HCT116 (cell line): ENCODE data around the gene MYRFL. TPM values are rescaled to one million over a fixed set of nuclear protein-coding genes. Genes with fewer than 3 reads are reported as not detected.

ENCODE experiments used
- ATAC-seq: fragments of 200-7000 bp; cut with Tn5 transposase; 2 replicates; pipeline ENCODE4 v1.9.1; 2020; ENCODE audit warnings: mild to moderate bottlenecking, moderate library complexity
- BruUV-seq: library from RNA; stranded (reverse); fragments of 400-500 nt; replicated peaks from 2 replicates; lab custom pipeline; 2021; lab: Mats Ljungman, UMichigan
- CTCF ChIA-PET: fragments of 300-600 bp; sonication (Branson Sonifier 250); formaldehyde crosslinking; loops from one replicate; lab custom pipeline; 2021; ENCODE audit warnings: antibody characterized with exemption; lab: Charles Lee
- POLR2A ChIA-PET: fragments of 300-600, 350-600 bp; sonication (Branson Sonifier 250); formaldehyde crosslinking; loops from one replicate; lab custom pipeline; 2021; ENCODE audit warnings: antibody characterized with exemption; lab: Charles Lee
- RAD21 ChIA-PET, 2 experiments: fragments of 300-600 bp; sonication (Branson Sonifier 250); formaldehyde crosslinking; loops; one replicate each; lab custom pipeline; 2023; ENCODE audit warnings: low total read pairs in 2 of 2; ENCODE audit not compliant: uncharacterized antibody in 2 of 2, unreplicated experiment in 2 of 2, low non-redundant PET in 1 of 2; lab: Charles Lee
- DNase-seq: peaks from one replicate; pipeline ENCODE4 v3.0.0-alpha.2; 2010; ENCODE audit warnings: low read depth, low spot score
- H2AFZ ChIP-seq: fragments of 200-600 bp; shearing (Covaris generic), sonication (generic); 2 replicates; pipeline ENCODE4 v1.6.1; 2017; ENCODE audit warnings: low read depth, mixed run types, mixed read lengths, antibody characterized with exemption, low read length; ENCODE audit not compliant: poor library complexity, severe bottlenecking
- H3K27ac ChIP-seq: 2 replicates; pipeline ENCODE4 v1.5.1; 2012; ENCODE audit warnings: low read depth, low read length
- H3K27me3 ChIP-seq: fragments of 200-600 bp; sonication (generic); 2 replicates; pipeline ENCODE4 v1.6.1; 2016; ENCODE audit warnings: mixed run types, low read length, mixed read lengths; ENCODE audit not compliant: insufficient read depth
- H3K36me3 ChIP-seq, 2 experiments: fragments of 200-500 bp in 1 of 2; fragments of 200-600 bp in 1 of 2; sonication (Bioruptor generic) in 1 of 2; sonication (generic) in 1 of 2; 2 replicates each; pipeline versions ENCODE4 v1.5.1 to v1.6.1; 2014 to 2016; ENCODE audit warnings: low read length in 2 of 2, inconsistent platforms in 1 of 2, mixed read lengths in 1 of 2, mixed run types in 1 of 2; ENCODE audit not compliant: insufficient read depth in 2 of 2, control insufficient read depth in 1 of 2
- H3K4me1 ChIP-seq, 2 experiments: fragments of 200-600 bp in 1 of 2; sonication (generic) in 1 of 2; 2 replicates each; pipeline versions ENCODE4 v1.5.1 to v1.6.1; 2012 to 2017; ENCODE audit warnings: low read length in 2 of 2, inconsistent platforms in 1 of 2, mild to moderate bottlenecking in 1 of 2, mixed read lengths in 1 of 2, mixed run types in 1 of 2, moderate library complexity in 1 of 2; ENCODE audit not compliant: insufficient read depth in 2 of 2, control insufficient read depth in 1 of 2
- H3K4me2 ChIP-seq: fragments of 200-600 bp; sonication (generic); 2 replicates; pipeline ENCODE4 v1.6.1; 2017; ENCODE audit warnings: mixed run types, low read length, mixed read lengths
- H3K4me3 ChIP-seq, 2 experiments: fragments of 200-600 bp in 1 of 2; sonication (generic) in 1 of 2; replicated peaks in 1 of 2; 2 replicates each; pipeline ENCODE4 v1.5.1; 2011 to 2016; ENCODE audit warnings: low read length in 2 of 2, control low read depth in 1 of 2, low read depth in 1 of 2, mild to moderate bottlenecking in 1 of 2, mixed read lengths in 1 of 2, mixed run types in 1 of 2
- H3K79me2 ChIP-seq: fragments of 200-600 bp; sonication (generic); 2 replicates; pipeline ENCODE4 v1.6.1; 2017; ENCODE audit warnings: mild to moderate bottlenecking, mixed run types, low read length, moderate library complexity, mixed read lengths; ENCODE audit not compliant: insufficient read depth
- H3K9ac ChIP-seq: fragments of 200-600 bp; sonication (generic); 2 replicates; pipeline ENCODE4 v1.6.1; 2016; ENCODE audit warnings: low read length, mixed read lengths
- H3K9me2 ChIP-seq: fragments of 200-600 bp; sonication (generic), shearing (Covaris generic); 2 replicates; pipeline ENCODE4 v1.6.1; 2017; ENCODE audit warnings: mixed run types, mild to moderate bottlenecking, moderate library complexity; ENCODE audit not compliant: insufficient read depth
- H3K9me3 ChIP-seq, 2 experiments: fragments of 200-500 bp in 1 of 2; fragments of 200-600 bp in 1 of 2; sonication (Bioruptor generic) in 1 of 2; sonication (generic) in 1 of 2; 2 replicates each; pipeline ENCODE4 v1.6.1; 2014 to 2017; ENCODE audit warnings: low read length in 2 of 2, mixed read lengths in 2 of 2, inconsistent platforms in 1 of 2, low read depth in 1 of 2, mild to moderate bottlenecking in 1 of 2, mixed run types in 1 of 2, moderate library complexity in 1 of 2; ENCODE audit not compliant: control insufficient read depth in 1 of 2, insufficient read depth in 1 of 2
- H4K20me1 ChIP-seq: fragments of 200-600 bp; sonication (generic), shearing (Covaris generic); 2 replicates; pipeline ENCODE4 v1.6.1; 2017; ENCODE audit warnings: mixed run types, mild to moderate bottlenecking, moderate library complexity; ENCODE audit not compliant: insufficient read depth
- ATF3 ChIP-seq: IDR thresholded peaks from 2 replicates; pipeline ENCODE4 v1.6.1; 2012
- CBX3 ChIP-seq: IDR thresholded peaks from 2 replicates; pipeline ENCODE4 v1.6.1; 2012; ENCODE audit warnings: low read depth
- CEBPB ChIP-seq: IDR thresholded peaks from 2 replicates; pipeline ENCODE4 v1.6.1; 2012; ENCODE audit warnings: low read depth
- CTCF ChIP-seq, 3 experiments: fragments of 200-600 bp in 1 of 3; sonication (generic) in 1 of 3; IDR thresholded peaks in 2 of 3; conservative IDR thresholded peaks in 1 of 3; 2 replicates each; pipeline ENCODE4 v1.5.1; 2012 to 2017; ENCODE audit warnings: low read depth in 2 of 3, low read length in 2 of 3, antibody characterized with exemption in 1 of 3, borderline replicate concordance in 1 of 3, control low read depth in 1 of 3, mild to moderate bottlenecking in 1 of 3, mixed read lengths in 1 of 3, mixed run types in 1 of 3, moderate library complexity in 1 of 3; ENCODE audit not compliant: insufficient read depth in 1 of 3
- ELF1 ChIP-seq: IDR thresholded peaks from 2 replicates; pipeline ENCODE4 v1.6.1; 2012; ENCODE audit warnings: low read depth, borderline replicate concordance
- FOSL1 ChIP-seq: IDR thresholded peaks from 2 replicates; pipeline ENCODE4 v1.6.1; 2012; ENCODE audit warnings: low read depth
- JUND ChIP-seq: IDR thresholded peaks from 2 replicates; pipeline ENCODE4 v1.6.1; 2012
- MAX ChIP-seq: IDR thresholded peaks from 2 replicates; pipeline ENCODE4 v1.6.1; 2012
- POLR2A ChIP-seq: IDR thresholded peaks from 2 replicates; pipeline ENCODE4 v1.7.0; 2011; ENCODE audit warnings: borderline replicate concordance; ENCODE audit not compliant: insufficient read depth, insufficient read length; ENCODE audit errors: extremely low read depth
- POLR2AphosphoS5 ChIP-seq: IDR thresholded peaks from 2 replicates; pipeline ENCODE4 v1.6.1; 2011; ENCODE audit warnings: mild to moderate bottlenecking, low read depth, low read length, moderate library complexity
- RAD21 ChIP-seq: IDR thresholded peaks from 2 replicates; pipeline ENCODE4 v1.6.1; 2012; ENCODE audit warnings: low read depth, mild to moderate bottlenecking
- ZFX ChIP-seq: fragments of 450-650 bp; IDR thresholded peaks from 2 replicates; pipeline ENCODE4 v1.6.1; 2017
- ZNF274 ChIP-seq: fragments of 200-500 bp; sonication (Bioruptor generic); IDR thresholded peaks from 2 replicates; pipeline ENCODE4 v1.6.1; 2014; ENCODE audit warnings: mild to moderate bottlenecking, low read depth, low read length, inconsistent platforms
- intact Hi-C: fragments of 100-400 bp; cut with micrococcal nuclease; formaldehyde crosslinking; loops from 2 replicates; pipeline ENCODE4 v1.10.0; 2022
- total RNA-seq: library from RNA; stranded (reverse); gene quantifications from one replicate; pipeline ENCODE4 v1.2.1, GENCODE V29; 2021; ENCODE audit not compliant: unreplicated experiment
- TF ChIP-seq, protein P1 (sequence below): IDR thresholded peaks from 2 replicates; pipeline ENCODE4 v1.6.1; 2012; ENCODE audit warnings: low read depth

Gene MYRFL
- total RNA-seq, 1 experiment from 2014 or later, result 0.30 TPM

DNA sequence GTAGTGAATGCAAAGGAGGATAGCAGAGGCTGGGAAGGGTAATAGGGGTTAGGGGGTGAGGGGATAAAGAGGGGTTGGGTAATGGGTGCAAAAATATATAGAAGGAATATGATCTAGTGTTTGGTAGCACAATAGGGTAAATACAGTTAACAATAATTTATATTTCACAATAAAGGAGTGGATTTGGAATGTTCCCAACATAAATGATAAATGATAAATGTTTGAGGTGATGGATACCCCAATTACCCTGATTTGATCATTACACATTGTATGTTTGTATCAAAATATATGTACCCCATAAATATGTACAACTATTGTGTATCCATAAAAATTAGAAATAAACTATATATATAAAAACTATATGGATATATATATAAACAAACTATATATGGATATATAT is 999 bp upstream of the MYRFL start (continued):
- TF ChIP-seq, protein P1, sequence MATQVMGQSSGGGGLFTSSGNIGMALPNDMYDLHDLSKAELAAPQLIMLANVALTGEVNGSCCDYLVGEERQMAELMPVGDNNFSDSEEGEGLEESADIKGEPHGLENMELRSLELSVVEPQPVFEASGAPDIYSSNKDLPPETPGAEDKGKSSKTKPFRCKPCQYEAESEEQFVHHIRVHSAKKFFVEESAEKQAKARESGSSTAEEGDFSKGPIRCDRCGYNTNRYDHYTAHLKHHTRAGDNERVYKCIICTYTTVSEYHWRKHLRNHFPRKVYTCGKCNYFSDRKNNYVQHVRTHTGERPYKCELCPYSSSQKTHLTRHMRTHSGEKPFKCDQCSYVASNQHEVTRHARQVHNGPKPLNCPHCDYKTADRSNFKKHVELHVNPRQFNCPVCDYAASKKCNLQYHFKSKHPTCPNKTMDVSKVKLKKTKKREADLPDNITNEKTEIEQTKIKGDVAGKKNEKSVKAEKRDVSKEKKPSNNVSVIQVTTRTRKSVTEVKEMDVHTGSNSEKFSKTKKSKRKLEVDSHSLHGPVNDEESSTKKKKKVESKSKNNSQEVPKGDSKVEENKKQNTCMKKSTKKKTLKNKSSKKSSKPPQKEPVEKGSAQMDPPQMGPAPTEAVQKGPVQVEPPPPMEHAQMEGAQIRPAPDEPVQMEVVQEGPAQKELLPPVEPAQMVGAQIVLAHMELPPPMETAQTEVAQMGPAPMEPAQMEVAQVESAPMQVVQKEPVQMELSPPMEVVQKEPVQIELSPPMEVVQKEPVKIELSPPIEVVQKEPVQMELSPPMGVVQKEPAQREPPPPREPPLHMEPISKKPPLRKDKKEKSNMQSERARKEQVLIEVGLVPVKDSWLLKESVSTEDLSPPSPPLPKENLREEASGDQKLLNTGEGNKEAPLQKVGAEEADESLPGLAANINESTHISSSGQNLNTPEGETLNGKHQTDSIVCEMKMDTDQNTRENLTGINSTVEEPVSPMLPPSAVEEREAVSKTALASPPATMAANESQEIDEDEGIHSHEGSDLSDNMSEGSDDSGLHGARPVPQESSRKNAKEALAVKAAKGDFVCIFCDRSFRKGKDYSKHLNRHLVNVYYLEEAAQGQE, result no peak
- TF ChIP-seq ZFX, result no peak
- TF ChIP-seq POLR2AphosphoS5, result no peak
- no peak for TF ChIP-seq ELF1
- no peak for TF ChIP-seq RAD21

GRCh38 chr12:69828897-69829296 is 3.9 kb downstream of the MYRFL start:
- CTCF ChIA-PET, result interaction anchor here (1.0 kb wide), 1 partner anchor 9 kb away, joined by 3 read pairs; no protein-coding TSS in a partner anchor

More at GRCh38 chr12:69828897-69829296, 3.9 kb downstream of the MYRFL start:
- Histone ChIP-seq H3K9ac (no peak overlapping the region), H3K9me2 (0 out of 2 replicates have a peak, but pooled peaks cover 2% of the 10 kb centered on the region), H3K27me3 (no peaks in the 10 kb centered on the region), H3K4me1 (no peaks in the 10 kb centered on the region), H3K79me2 (no peaks in the 10 kb centered on the region), H2AFZ (no peak overlapping the region), H3K9me3 (no peaks in the 10 kb centered on the region), H3K4me3 (no peak overlapping the region), H4K20me1 (no peaks in the 10 kb centered on the region), H3K36me3 (no peaks in the 10 kb centered on the region), H3K27ac (no peak overlapping the region), H3K4me2 (no peak overlapping the region)
- intact Hi-C loops, result no loop called here
- POLR2A ChIA-PET, result no interaction called here
- ATAC-seq (no peak), DNase-seq (no peak)
- RAD21 ChIA-PET, result no interaction called here
- no peak for TF ChIP-seq ZNF274
- TF ChIP-seq JUND, result no peak
- no peak for TF ChIP-seq CTCF (IDR thresholded peaks at IDR 0.05 in 2 of 3, conservative IDR thresholded peaks at IDR 0.05 in 1 of 3; ENCODE audit: borderline replicate concordance in 1 of 3, insufficient read depth in 1 of 3, low read depth in 2 of 3, low read length in 2 of 3)
- TF ChIP-seq FOSL1, result no peak
- no peak for TF ChIP-seq CEBPB
- TF ChIP-seq MAX, result no peak
- TF ChIP-seq POLR2A, result no peak
- TF ChIP-seq ATF3, result no peak
- TF ChIP-seq CBX3, result no peak
- TF ChIP-seq, protein P1, result no peak
- no TSS peak for BruUV-seq
